ENCODE results near the gene LMLN.
"Not testable (repeated sequence)": the region's sequence is repeated elsewhere in the genome, so short reads cannot be mapped to it uniquely, and the experiment has no call there.

Gene LMLN, protein sequence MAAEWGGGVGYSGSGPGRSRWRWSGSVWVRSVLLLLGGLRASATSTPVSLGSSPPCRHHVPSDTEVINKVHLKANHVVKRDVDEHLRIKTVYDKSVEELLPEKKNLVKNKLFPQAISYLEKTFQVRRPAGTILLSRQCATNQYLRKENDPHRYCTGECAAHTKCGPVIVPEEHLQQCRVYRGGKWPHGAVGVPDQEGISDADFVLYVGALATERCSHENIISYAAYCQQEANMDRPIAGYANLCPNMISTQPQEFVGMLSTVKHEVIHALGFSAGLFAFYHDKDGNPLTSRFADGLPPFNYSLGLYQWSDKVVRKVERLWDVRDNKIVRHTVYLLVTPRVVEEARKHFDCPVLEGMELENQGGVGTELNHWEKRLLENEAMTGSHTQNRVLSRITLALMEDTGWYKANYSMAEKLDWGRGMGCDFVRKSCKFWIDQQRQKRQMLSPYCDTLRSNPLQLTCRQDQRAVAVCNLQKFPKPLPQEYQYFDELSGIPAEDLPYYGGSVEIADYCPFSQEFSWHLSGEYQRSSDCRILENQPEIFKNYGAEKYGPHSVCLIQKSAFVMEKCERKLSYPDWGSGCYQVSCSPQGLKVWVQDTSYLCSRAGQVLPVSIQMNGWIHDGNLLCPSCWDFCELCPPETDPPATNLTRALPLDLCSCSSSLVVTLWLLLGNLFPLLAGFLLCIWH

DNA sequence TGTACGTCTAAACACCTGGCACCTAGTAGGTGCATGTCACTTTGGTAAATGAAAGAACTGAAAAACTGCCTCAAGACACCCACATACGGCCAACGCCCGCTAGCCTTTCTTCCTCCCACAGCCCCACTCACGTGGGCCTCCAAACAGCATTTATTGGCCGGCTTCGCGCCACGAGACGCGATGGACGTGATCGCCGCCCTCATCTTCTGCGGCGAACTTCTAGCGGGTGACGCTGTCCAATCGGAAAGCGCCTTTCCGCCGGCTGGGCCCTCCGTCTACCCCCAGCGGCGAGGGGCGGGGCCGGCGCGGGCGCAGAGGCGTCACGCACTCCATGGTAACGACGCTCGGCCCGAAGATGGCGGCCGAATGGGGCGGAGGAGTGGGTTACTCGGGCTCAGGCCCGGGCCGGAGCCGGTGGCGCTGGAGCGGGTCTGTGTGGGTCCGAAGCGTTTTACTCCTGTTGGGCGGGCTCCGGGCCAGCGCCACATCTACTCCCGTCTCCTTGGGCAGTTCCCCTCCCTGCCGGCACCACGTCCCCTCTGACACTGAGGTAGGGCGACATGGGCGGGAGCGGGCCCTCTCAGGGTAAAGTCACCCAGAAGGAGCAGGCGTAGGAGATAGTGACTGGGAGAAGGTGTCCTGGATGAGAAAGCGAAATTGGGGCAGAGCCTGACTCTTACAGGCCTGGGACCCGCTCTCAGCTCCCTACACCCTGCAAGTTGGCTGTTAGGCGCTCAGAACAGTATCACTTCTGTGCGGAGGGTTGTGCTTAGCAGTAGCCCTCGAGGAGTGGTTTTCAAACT lies at the start of gene LMLN:
Gene LMLN, plus strand, starts transcription at position 327 of the 803 bp plus-strand sequence. Its CDS starts 29 bp downstream, at position 356.
- TF ChIP-seq, protein P1, sequence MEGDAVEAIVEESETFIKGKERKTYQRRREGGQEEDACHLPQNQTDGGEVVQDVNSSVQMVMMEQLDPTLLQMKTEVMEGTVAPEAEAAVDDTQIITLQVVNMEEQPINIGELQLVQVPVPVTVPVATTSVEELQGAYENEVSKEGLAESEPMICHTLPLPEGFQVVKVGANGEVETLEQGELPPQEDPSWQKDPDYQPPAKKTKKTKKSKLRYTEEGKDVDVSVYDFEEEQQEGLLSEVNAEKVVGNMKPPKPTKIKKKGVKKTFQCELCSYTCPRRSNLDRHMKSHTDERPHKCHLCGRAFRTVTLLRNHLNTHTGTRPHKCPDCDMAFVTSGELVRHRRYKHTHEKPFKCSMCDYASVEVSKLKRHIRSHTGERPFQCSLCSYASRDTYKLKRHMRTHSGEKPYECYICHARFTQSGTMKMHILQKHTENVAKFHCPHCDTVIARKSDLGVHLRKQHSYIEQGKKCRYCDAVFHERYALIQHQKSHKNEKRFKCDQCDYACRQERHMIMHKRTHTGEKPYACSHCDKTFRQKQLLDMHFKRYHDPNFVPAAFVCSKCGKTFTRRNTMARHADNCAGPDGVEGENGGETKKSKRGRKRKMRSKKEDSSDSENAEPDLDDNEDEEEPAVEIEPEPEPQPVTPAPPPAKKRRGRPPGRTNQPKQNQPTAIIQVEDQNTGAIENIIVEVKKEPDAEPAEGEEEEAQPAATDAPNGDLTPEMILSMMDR (IDR thresholded peaks at IDR 0.05; ENCODE audit: low read depth, low read length): no peak
- DNase-seq (ENCODE audit: extremely low read depth, low read depth): peak; percentile 84

DNA sequence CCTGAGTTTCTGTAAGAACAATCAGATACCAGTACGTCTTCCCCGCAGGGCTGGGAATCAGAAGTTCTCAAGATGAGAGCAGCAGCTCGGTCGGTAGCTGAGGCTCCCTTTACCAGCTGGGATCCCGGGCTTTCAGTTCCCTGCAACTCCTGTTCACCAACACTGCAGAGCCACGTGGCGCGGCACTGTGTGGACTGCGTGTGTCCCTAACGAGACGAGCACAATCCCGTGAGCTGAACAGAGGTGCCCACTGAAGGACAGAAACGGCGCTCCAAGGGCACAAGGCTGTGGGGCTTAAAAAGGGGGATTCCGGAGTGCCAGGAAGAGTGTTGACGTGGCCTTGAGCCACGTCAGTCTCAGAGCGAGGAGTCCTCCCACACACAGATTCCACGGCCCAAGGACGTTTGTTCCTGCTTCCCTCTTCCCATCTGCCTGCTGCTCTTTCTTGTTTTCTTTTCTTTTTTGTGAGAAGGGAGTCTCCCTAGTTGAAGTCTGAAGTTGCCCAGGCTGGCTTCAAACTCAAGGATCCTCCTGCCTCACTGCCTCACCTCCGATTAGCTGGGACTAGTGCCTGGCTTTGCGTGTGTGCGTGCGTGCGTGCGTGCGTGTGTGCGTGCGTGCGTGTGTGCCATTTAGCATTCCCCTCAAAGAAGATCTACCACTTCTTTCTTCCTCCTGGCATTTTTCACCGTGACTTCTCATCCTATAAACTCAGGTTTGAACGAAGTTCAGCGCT lies 47.1 kb upstream of the LMLN start:
- DNase-seq (ENCODE audit: extremely low read depth, low read depth): no peak
- TF ChIP-seq, protein P1 (IDR thresholded peaks at IDR 0.05; ENCODE audit: low read depth, low read length): no peak

DNA sequence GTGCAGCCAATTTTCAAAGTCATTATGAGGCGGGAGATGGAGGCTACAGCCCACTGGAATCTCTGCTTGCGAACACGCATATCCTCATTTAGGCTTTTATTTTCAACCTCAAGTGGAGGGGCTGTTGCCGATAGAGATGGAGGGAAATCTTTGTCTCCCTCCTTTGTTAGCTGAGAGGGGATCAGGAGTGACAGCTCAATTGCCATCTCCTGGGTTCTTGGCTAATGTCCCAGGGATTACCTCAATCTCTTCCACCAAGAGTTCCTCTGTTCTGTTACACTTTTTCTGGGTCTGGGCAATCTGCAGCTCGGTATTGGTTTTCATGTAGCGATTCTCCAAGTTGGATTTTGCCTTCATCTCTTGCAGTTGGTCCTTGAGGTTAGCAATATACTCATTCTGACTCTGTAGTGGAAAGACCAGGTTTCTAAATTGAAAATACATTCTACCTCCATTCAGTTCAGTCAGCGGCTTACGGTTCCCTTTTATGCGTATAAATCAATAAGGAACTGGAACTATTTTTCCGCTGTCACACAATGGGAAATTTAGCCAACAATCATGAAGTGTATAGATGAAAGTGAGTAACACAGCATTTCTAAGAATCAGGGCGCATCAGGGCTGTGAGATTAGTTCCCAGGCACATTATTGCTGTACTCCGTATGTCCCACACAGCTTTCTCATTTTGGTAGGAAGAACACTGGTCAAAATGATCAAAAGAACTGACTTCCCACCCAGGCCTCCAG lies 46.2 kb upstream of the LMLN start:
- TF ChIP-seq, protein P1 (IDR thresholded peaks at IDR 0.05; ENCODE audit: low read depth, low read length): no peak
- no peak for DNase-seq (ENCODE audit: extremely low read depth, low read depth)

DNA sequence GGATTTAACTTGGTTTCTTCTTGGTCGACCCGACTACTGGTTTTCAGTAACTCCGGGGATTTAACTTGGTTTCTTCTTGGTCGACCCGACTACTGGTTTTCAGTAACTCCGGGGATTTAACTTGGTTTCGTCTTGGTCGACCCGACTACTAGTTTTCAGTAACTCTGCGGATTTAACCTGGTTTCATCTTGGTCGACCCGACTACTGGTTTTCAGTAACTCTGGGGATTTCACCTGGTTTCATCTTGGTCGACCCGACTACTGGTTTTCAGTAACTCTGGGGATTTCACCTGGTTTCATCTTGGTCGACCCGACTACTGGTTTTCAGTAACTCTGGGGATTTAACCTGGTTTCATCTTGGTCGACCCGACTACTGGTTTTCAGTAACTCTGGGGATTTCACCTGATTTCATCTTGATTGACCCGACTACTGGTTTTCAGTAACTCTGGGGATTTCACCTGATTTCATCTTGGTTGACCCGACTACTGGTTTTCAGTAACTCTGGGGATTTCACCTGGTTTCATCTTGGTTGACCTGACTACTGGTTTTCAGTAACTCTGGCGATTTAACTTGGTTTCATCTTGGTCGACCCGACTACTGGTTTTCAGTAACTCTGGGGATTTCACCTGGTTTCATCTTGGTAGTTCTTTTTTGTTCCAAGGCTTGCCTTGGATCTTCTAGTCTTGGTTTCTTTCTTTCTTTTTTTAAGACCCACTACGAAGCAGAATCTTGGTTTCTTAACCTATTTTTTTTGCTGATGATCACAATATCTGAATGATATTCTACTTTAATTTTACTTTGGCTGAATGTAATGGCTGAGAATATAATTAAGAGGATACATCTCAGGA lies 38.4 kb upstream of the LMLN start:
- DNase-seq (ENCODE audit: extremely low read depth, low read depth): not testable (repeated sequence)

DNA sequence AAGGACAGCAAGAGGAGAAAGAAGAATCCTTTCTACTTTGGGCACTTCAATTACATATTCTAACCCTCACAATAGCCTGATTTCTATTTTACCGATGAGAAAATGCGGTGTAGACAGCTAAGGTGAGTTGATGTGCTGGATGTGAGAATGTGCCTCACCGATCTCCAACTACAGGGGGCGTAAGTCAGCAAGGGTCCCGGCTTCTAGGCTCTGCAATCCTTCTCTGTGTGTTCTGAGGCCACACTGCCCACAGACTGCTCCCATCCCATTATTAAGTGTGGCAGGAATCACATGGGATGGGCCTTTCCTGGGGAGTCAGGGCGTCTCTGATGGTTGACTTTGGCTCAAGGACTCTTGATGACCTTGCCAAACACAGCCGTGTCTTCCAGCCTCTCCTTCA lies 33.6 kb upstream of the LMLN start:
- TF ChIP-seq, protein P1 (IDR thresholded peaks at IDR 0.05; ENCODE audit: low read depth, low read length): no peak
- DNase-seq (ENCODE audit: extremely low read depth, low read depth): no peak

DNA sequence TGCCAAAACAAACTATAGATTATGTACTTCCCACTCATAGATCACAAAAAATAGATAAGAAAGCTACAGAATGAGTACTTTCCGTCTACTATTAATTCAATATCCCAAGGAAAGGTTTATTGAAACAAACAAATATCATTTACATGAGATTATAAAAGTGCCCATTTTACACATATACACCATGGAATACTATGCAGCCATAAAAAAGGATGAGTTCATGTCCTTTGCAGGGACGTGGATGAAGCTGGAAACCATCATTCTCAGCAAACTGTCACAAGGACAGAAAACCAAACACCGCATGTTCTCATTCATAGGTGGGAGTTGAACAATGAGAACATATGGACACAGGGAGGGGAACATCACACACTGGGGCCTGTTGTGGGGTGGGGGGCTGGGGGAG lies 32.4 kb upstream of the LMLN start:
- DNase-seq (ENCODE audit: extremely low read depth, low read depth): not testable (repeated sequence)

DNA sequence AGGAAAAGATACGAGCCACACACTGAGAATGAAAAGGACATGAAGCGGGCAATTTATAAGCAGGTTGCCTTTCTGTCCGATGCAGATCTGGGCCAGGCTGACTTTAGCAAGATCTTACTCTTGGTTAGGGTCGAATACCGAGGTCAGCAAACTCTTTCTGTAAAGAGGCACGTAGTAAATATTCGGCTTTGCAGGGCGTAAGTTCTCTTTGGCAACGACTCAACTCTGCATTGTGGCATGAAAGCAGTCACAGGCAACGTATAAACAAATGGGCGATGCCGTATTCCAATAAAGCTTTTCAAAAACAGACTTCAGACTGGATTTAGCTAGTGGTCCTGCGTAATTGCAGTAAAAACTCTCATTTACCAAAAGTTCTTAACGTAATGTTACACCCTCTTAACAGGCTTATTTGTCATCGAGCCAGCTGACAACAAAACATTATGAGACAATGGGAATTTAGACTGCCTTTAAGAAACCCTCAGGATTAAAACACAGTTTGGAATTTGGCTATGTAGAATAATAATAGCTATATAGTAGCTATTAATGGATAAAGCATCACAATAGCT lies 23.1 kb upstream of the LMLN start:
- TF ChIP-seq, protein P1 (IDR thresholded peaks at IDR 0.05; ENCODE audit: low read depth, low read length): no peak
- no peak for DNase-seq (ENCODE audit: extremely low read depth, low read depth)

Data from AG09319 (cell line).